Measurements from ENCODE around the gene MCTP2.

- TF ChIP-seq ZNF274 (IDR thresholded peaks at IDR 0.05; ENCODE audit: low read depth, low read length) = no peak
- TF ChIP-seq SUZ12 (IDR thresholded peaks at IDR 0.05; ENCODE audit: extremely low read depth, insufficient read depth, insufficient read length) = no peak
Measured at GRCh38 chr15:94205366-94205765, 26.0 kb upstream of the MCTP2 start.
